RWPE1 (cell line): ENCODE data around the gene ANKRD22.

Experiments
- CTCF ChIA-PET: fragments of 350-600 bp; sonication (Branson Sonifier 250); formaldehyde crosslinking; extraction: SDS; loops from one replicate; lab custom pipeline; 2021; lab: Yijun Ruan, JAX
- POLR2A ChIA-PET: fragments of 400-600 bp; formaldehyde crosslinking; extraction: SDS; loops from one replicate; lab custom pipeline; 2020; ENCODE audit warnings: antibody characterized with exemption; ENCODE audit not compliant: low non-redundant PET; lab: Yijun Ruan, JAX
- DNase-seq: peaks from one replicate; pipeline ENCODE4 v3.0.0; 2012; ENCODE audit warnings: low spot score
- H3K27ac ChIP-seq: fragments of 450-650 bp; 2 replicates; pipeline ENCODE4 v1.5.1; 2017
- TF ChIP-seq, protein P1 (sequence below): fragments of 450-650 bp; conservative IDR thresholded peaks from 2 replicates; pipeline ENCODE4 v1.5.1; 2017; ENCODE audit warnings: low read depth, mild to moderate bottlenecking

ANKRD22 gene

DNA sequence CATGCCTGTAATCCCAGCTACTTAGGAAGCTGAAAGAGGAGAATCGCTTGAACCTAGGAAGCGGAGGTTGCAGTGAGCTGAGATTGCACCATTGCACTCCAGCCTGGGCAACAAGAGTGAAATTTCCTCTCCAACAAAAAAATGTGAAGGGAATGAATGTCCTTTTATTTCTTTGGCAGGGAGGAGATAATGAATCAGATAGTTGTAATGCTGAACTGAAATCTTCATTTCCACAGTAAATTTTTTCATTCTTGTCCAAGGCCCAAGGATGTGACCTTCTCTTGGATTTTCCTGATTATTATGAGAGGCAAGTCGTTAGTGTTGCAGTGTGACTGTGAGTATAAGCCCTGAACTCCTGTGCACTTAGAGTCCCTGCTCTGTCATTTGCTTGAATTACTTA, 42.0 kb upstream of the ANKRD22 start:
- TF ChIP-seq, protein P1, sequence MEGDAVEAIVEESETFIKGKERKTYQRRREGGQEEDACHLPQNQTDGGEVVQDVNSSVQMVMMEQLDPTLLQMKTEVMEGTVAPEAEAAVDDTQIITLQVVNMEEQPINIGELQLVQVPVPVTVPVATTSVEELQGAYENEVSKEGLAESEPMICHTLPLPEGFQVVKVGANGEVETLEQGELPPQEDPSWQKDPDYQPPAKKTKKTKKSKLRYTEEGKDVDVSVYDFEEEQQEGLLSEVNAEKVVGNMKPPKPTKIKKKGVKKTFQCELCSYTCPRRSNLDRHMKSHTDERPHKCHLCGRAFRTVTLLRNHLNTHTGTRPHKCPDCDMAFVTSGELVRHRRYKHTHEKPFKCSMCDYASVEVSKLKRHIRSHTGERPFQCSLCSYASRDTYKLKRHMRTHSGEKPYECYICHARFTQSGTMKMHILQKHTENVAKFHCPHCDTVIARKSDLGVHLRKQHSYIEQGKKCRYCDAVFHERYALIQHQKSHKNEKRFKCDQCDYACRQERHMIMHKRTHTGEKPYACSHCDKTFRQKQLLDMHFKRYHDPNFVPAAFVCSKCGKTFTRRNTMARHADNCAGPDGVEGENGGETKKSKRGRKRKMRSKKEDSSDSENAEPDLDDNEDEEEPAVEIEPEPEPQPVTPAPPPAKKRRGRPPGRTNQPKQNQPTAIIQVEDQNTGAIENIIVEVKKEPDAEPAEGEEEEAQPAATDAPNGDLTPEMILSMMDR: no peak
- no peak overlapping the region for H3K27ac ChIP-seq
- CTCF ChIA-PET: no interaction called here
- POLR2A ChIA-PET: no interaction called here
- DNase-seq: no peak

DNA sequence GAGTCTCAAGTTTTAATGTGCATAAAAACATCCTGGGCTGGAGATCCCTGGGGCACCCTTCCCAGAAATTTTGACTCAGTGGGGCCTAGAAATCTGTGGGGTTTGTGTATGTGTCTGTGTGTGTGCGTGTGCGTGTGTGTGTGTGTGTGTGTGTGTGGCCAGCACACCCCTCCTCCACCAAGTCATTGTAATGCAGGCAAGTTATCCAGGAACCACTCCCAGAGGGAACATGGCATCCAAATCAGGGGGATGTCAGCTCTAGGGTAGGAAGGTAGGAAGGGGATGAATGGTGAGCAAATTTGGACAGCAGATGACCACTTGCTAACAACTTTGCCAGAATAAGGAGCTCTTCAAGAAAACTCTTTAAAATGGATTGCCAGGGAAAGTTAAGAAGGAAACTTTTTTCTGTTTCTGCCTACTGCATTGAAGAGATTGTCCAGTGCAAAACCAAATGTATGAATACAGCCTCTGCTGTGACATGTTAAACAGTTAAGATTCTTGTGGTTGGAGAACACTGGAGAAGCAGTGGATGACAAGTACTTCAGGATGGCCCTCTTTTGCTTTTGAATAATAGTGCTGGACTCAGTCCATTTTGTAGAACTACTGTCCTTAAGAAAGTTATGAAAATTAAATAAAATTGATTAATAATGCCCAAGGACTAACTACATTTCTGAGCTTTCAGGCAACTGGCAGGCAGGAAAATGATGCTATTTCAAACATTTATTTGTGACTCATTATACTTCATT, 40.8 kb upstream of the ANKRD22 start:
- DNase-seq: no peak
- ChIA-PET POLR2A (no interaction called here), CTCF (interaction anchor here (0.6 to 0.9 kb wide), 4 partner anchors 27 to 102 kb away, joined by 3 to 4 read pairs (median 4); no protein-coding TSS in a partner anchor)
- no peak overlapping the region for H3K27ac ChIP-seq
- TF ChIP-seq, protein P1: no peak

DNA sequence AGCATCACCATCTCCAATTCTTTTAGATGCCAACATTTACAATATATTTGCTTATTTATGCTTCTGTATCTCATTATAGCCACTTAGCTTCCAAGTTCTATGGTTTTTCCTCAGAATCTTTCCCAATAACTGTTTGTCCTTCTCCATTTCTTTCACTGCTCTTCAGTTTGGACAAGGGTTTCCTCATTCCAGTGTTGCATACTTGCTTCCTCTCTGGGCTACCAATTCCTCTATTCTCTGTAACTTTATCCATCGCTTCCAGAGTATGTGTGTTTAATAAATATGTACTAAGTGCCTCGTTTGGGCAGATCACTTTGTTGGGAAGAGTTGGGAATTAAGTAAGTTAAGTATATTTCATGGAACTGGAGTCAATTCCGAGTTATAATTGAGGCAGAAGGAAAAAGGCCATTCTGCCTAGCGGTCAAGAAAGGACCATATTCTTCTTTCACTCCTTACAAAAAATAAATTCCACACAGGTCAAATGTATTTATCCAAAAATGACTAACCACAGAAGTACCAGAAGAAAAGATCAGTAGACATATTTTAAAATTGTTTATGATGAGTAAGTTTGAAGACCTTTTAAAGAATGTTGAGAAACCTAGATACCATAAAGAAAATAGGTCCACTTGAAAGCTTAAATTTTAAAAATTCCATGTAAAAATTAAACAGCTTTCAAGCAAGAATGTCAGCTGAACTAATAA, 39.2 kb upstream of the ANKRD22 start:
- CTCF ChIA-PET: no interaction called here
- H3K27ac ChIP-seq: no peak overlapping the region
- POLR2A ChIA-PET: no interaction called here
- DNase-seq: no peak
- TF ChIP-seq, protein P1: no peak

DNA sequence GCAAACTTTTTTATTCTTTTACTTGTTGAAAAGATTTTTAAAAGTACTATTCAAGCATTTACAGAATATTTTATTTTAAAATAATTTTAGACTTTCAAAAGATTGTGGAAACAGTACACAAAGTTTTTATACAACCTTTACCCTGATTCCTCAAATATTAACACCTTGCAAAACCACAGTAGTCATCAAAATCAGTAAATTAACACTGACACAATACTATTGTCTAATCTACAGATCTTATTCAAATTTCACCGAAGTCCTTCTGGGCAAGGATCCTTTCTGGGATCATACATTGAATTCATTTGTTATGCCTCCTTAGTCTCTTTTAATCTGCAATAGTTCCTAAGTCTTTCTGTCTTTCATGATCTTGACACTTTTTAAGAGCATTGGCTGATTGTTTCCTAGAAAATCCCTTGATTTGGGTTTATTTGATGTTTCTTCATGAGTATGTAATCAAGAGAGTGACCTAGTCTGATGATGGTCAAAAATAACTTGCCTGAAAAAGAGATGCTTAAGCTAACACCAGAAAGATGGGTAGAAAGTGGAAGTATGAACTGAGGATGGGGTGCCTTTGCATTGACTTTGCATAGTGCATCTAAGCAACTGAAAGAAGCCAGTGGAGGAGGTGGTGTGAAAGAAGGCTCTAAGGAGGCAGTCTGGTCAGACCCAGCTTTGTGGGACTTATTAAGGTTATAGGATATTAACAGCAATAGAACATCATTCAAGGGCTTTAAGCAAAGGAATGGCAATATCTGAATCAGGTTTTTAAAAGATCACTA, 38.1 kb upstream of the ANKRD22 start:
- no peak overlapping the region for H3K27ac ChIP-seq
- POLR2A ChIA-PET: no interaction called here
- TF ChIP-seq, protein P1: no peak
- no peak for DNase-seq
- CTCF ChIA-PET: no interaction called here

DNA sequence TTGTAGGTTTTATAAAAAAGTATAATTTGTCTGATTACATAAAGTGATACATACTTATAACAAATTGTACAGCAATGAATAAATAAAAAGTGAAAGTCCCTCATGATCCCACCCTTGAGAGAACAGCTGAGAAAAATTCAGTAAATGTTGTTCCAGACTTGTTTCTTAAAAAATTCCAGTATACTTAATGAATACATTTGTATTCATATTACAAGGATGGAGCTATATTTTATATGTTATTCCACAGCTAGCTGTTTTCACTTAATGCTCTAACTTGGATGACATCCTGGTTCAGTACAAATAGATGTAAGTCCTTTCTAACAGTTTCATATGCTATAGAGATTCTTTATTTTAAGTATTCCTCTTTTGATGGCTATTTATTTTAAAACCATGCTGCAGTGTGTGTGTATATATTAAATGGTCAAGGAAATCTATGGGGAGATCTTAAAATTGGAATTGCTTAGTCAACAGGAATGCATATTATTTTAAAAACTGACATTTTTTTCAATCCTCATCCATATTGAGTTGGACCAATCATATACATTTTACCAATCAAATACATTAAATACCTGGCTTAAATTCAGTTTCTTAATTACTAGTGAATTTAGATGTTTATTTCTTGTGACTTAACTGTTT, 37.3 kb upstream of the ANKRD22 start:
- DNase-seq: no peak
- ChIA-PET POLR2A (no interaction called here), CTCF (no interaction called here)
- no peak overlapping the region for H3K27ac ChIP-seq
- TF ChIP-seq, protein P1: no peak

DNA sequence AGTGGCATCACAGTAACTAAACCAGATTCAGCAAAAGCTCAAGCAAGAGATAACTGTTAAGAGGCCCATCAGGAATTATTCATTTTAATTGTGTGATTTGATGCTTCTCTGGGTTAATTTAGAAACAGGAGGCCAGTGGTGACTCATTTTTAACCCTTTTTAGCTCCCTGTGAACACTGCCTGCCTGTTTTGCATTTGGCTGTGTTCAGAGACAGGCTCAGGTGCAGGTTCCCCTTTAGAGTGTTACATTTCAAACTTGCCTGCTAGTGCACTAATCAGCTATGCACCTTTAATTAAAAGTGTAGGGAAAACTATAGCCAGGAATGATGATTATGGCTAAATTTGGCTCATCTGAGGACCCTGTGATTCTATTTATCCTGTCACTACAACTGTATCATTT, 34.9 kb upstream of the ANKRD22 start:
- DNase-seq: no peak
- CTCF ChIA-PET: interaction anchor here (0.6 to 1.5 kb wide), 2 partner anchors 50 to 184 kb away, joined by 3 to 5 read pairs; no protein-coding TSS in a partner anchor
- TF ChIP-seq, protein P1: no peak
- POLR2A ChIA-PET: no interaction called here
- H3K27ac ChIP-seq: no peak overlapping the region
